ENCODE measurements around the gene DIS3L. TPM values are rescaled to one million over a fixed set of nuclear protein-coding genes. Genes with fewer than 3 reads are reported as not detected.

DIS3L gene
- total RNA-seq, 1 donor from 2014 or later, result 27.2 TPM

- DNase-seq, result peak; percentile 49
Observed at GRCh38 chr15:66251790-66252684, 41.3 kb upstream of the DIS3L start.

GRCh38 chr15:66252685-66253417 is 40.5 kb upstream of the DIS3L start:
- Mint-ChIP-seq H3K27me3 (peaks cover 63% of the 10 kb centered on the region), H3K4me3 (peak overlapping the region; percentile 76), H3K4me1 (peaks cover 18% of the 10 kb centered on the region), H3K36me3 (ENCODE audit: low read depth) (no peaks in the 10 kb centered on the region), H3K27ac (no peak overlapping the region), H3K9me3 (no peaks in the 10 kb centered on the region)
- intact Hi-C loops (cut with micrococcal nuclease), result loop anchor here (2.0 kb wide), 1 partner anchor 252 kb away; the partner anchor contains the start of genes RPL4 and ZWILCH
- POLR2A ChIA-PET, result no interaction called here
- ATAC-seq (ENCODE audit: low read depth), result peak; percentile 42
- DNase-seq, result peak; percentile 32
- TF ChIP-seq CTCF (IDR thresholded peaks at IDR 0.05), result no peak
- CTCF ChIA-PET, result no interaction called here

More at GRCh38 chr15:66251790-66252684, 41.3 kb upstream of the DIS3L start:
- intact Hi-C loops (cut with micrococcal nuclease), result loop anchor here (2.0 kb wide), 1 partner anchor 253 kb away; the partner anchor contains the start of genes RPL4 and ZWILCH
- Mint-ChIP-seq H3K4me3 (peak overlapping the region; percentile 76), H3K27ac (no peak overlapping the region), H3K4me1 (peaks cover 18% of the 10 kb centered on the region), H3K27me3 (peaks cover 62% of the 10 kb centered on the region), H3K9me3 (no peaks in the 10 kb centered on the region), H3K36me3 (ENCODE audit: low read depth) (no peaks in the 10 kb centered on the region)
- TF ChIP-seq CTCF (IDR thresholded peaks at IDR 0.05), result no peak
- CTCF ChIA-PET, result interaction anchor here (1.3 kb wide), 1 partner anchor 314 kb away, joined by 3 read pairs; no protein-coding TSS in a partner anchor
- peak; percentile 62 for ATAC-seq (ENCODE audit: low read depth)
- POLR2A ChIA-PET, result no interaction called here

GRCh38 chr15:66253418-66254088 is 39.8 kb upstream of the DIS3L start, which contains the start of gene MEGF11:
Gene MEGF11, minus strand, starts transcription at chr15:66253750. Its CDS starts 125,347 bp downstream, at chr15:66128403.
- TF ChIP-seq CTCF (IDR thresholded peaks at IDR 0.05), result no peak

GRCh38 chr15:66254089-66254950 is 39.0 kb upstream of the DIS3L start:
- H3K9me3 Mint-ChIP-seq, result no peaks in the 10 kb centered on the region

More at GRCh38 chr15:66253418-66254088, 39.8 kb upstream of the DIS3L start, which contains the start of gene MEGF11:
- Mint-ChIP-seq H3K4me1 (peaks cover 18% of the 10 kb centered on the region), H3K27me3 (peaks cover 61% of the 10 kb centered on the region), H3K9me3 (no peaks in the 10 kb centered on the region), H3K36me3 (ENCODE audit: low read depth) (no peaks in the 10 kb centered on the region), H3K4me3 (peak within 1 kb of the TSS; percentile 82), H3K27ac (peak within 1 kb of the TSS; percentile 42)
- CTCF ChIA-PET, result no interaction called here
- POLR2A ChIA-PET, result interaction anchor here (0.7 kb wide), 1 partner anchor 36 kb away, joined by 3 read pairs; no protein-coding TSS in a partner anchor
- DNase-seq (peak; percentile 18), ATAC-seq (ENCODE audit: low read depth) (no peak)
- intact Hi-C loops (cut with micrococcal nuclease), result loop anchor here (2.0 kb wide), 1 partner anchor 251 kb away; the partner anchor contains the start of genes RPL4 and ZWILCH

More at GRCh38 chr15:66254089-66254950, 39.0 kb upstream of the DIS3L start:
- intact Hi-C loops (cut with micrococcal nuclease), result no loop called here
- TF ChIP-seq CTCF (IDR thresholded peaks at IDR 0.05), result no peak
- ATAC-seq (ENCODE audit: low read depth), result no peak
- peaks cover 60% of the 10 kb centered on the region for H3K27me3 Mint-ChIP-seq
- ChIA-PET CTCF (no interaction called here), POLR2A (interaction anchor here (0.7 kb wide), 1 partner anchor 35 kb away, joined by 3 read pairs; no protein-coding TSS in a partner anchor)
- peak overlapping the region; percentile 82 for H3K4me3 Mint-ChIP-seq
- DNase-seq, result no peak
- peak overlapping the region; percentile 42 for H3K27ac Mint-ChIP-seq
- peaks cover 18% of the 10 kb centered on the region for H3K4me1 Mint-ChIP-seq
- no peaks in the 10 kb centered on the region for H3K36me3 Mint-ChIP-seq (ENCODE audit: low read depth)

Measured in activated B cell treated with CpG ODN at 0.5 μM for 24 hours (primary cell).